IPS-18c (cell line): ENCODE measurements around the gene RALB.

Experiments
- H3K4me3 ChIP-seq: 2 replicates; pipeline ENCODE4 v1.7.0; 2013; ENCODE audit warnings: low read depth, mild to moderate bottlenecking, low read length, moderate library complexity; ENCODE audit not compliant: insufficient read depth
- H3K9me3 ChIP-seq: one replicate; pipeline ENCODE4 v1.6.1; 2013; ENCODE audit warnings: mild to moderate bottlenecking, low read length, moderate library complexity; ENCODE audit not compliant: control insufficient read depth, insufficient read depth

RALB gene

GRCh38 chr2:120236316-120236715 is 16.3 kb upstream of the RALB start:
- H3K9me3 ChIP-seq: no peaks in the 10 kb centered on the region
- H3K4me3 ChIP-seq: no peak overlapping the region

- no peak overlapping the region for H3K4me3 ChIP-seq
- no peaks in the 10 kb centered on the region for H3K9me3 ChIP-seq
These were observed 15.9 kb upstream of the RALB start for GRCh38 chr2:120236791-120237190.

- Histone ChIP-seq H3K4me3 (no peak overlapping the region), H3K9me3 (no peaks in the 10 kb centered on the region)
These were observed 15.2 kb upstream of the RALB start for GRCh38 chr2:120237491-120237902.

GRCh38 chr2:120238728-120239487 is 13.7 kb upstream of the RALB start:
- Histone ChIP-seq H3K9me3 (no peaks in the 10 kb centered on the region), H3K4me3 (no peak overlapping the region; the same call in 1 of the 2 replicates)

- no peaks in the 10 kb centered on the region for H3K9me3 ChIP-seq
- no peak overlapping the region; the same call in 1 of the 2 replicates for H3K4me3 ChIP-seq
These were observed 13.0 kb upstream of the RALB start for GRCh38 chr2:120239488-120240287.

- H3K9me3 ChIP-seq: no peaks in the 10 kb centered on the region
- no peak overlapping the region for H3K4me3 ChIP-seq
These were observed 11.7 kb upstream of the RALB start for GRCh38 chr2:120240901-120241429.

GRCh38 chr2:120241684-120242083 is 11.0 kb upstream of the RALB start:
- H3K9me3 ChIP-seq: no peaks in the 10 kb centered on the region
- no peak overlapping the region for H3K4me3 ChIP-seq

GRCh38 chr2:120243211-120243610 is 9.4 kb upstream of the RALB start:
- Histone ChIP-seq H3K9me3 (no peaks in the 10 kb centered on the region), H3K4me3 (no peak overlapping the region)

- H3K9me3 ChIP-seq: no peaks in the 10 kb centered on the region
- no peak overlapping the region for H3K4me3 ChIP-seq
These were observed 8.6 kb upstream of the RALB start for GRCh38 chr2:120243875-120244553.

- no peak overlapping the region for H3K4me3 ChIP-seq
- no peaks in the 10 kb centered on the region for H3K9me3 ChIP-seq
These were observed 7.8 kb upstream of the RALB start for GRCh38 chr2:120244656-120245519.

GRCh38 chr2:120245520-120246332 is 6.9 kb upstream of the RALB start:
- no peak overlapping the region for H3K4me3 ChIP-seq
- no peaks in the 10 kb centered on the region for H3K9me3 ChIP-seq

GRCh38 chr2:120246546-120247300 is 5.9 kb upstream of the RALB start:
- Histone ChIP-seq H3K4me3 (0 out of 2 replicates have a peak overlapping the region, but pooled peaks have one; percentile 15), H3K9me3 (no peaks in the 10 kb centered on the region)

GRCh38 chr2:120247851-120248250 is 4.8 kb upstream of the RALB start:
- Histone ChIP-seq H3K4me3 (no peak overlapping the region), H3K9me3 (no peaks in the 10 kb centered on the region)

- no peak overlapping the region for H3K4me3 ChIP-seq
- no peaks in the 10 kb centered on the region for H3K9me3 ChIP-seq
These were observed 2.0 kb upstream of the RALB start for GRCh38 chr2:120250640-120251039.

GRCh38 chr2:120251078-120251477 is 1.6 kb upstream of the RALB start:
- H3K4me3 ChIP-seq: no peak overlapping the region
- H3K9me3 ChIP-seq: no peaks in the 10 kb centered on the region
